ENCODE measurements around the gene AGXT2. TPM values are rescaled to one million over a fixed set of nuclear protein-coding genes. Genes with fewer than 3 reads are reported as not detected.

The AGXT2 gene
- total RNA-seq, 1 experiment from 2014 or later, result not detected

DNA sequence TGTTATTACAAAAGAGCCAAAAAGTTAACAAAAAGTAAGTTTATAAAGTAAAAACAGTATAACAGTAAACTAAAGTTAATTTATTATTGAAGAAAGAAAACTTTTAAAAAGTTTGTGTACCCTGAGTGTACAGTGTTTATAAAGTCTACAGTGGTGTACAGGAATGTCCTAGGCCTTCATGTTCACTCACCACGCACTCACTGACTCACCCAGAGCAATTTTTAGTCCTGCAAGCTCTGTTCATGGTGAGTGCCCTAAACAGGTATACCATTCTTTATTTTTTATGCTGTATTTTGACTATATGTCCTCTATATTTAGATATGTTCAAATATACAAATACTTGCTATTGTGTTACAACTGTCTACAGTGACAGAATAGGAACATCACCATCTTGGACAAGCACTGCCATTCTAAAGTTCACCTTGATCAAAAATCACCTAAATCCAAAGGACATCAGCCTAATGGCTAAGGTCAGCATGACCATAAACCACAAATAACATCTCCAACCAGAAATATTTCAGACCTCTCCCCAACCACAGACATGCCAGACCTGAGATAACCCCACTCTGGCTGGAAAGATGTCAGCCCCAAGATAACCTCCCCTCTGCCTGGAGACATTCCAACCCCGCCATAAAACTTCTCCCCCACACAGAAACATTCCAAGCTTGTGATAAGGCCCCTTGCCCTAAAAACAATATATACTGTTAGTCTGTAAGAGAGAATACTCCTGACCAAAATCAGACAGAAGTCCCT, 56.1 kb downstream of the AGXT2 start:
- TF ChIP-seq, protein P1, sequence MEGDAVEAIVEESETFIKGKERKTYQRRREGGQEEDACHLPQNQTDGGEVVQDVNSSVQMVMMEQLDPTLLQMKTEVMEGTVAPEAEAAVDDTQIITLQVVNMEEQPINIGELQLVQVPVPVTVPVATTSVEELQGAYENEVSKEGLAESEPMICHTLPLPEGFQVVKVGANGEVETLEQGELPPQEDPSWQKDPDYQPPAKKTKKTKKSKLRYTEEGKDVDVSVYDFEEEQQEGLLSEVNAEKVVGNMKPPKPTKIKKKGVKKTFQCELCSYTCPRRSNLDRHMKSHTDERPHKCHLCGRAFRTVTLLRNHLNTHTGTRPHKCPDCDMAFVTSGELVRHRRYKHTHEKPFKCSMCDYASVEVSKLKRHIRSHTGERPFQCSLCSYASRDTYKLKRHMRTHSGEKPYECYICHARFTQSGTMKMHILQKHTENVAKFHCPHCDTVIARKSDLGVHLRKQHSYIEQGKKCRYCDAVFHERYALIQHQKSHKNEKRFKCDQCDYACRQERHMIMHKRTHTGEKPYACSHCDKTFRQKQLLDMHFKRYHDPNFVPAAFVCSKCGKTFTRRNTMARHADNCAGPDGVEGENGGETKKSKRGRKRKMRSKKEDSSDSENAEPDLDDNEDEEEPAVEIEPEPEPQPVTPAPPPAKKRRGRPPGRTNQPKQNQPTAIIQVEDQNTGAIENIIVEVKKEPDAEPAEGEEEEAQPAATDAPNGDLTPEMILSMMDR (IDR thresholded peaks at IDR 0.05; ENCODE audit: unreplicated experiment), result no peak
- Mint-ChIP-seq H3K4me3 (ENCODE audit: unreplicated experiment) (no peak overlapping the region), H3K9me3 (ENCODE audit: unreplicated experiment) (peaks cover 11% of the 10 kb centered on the region), H3K27ac (ENCODE audit: low read depth, unreplicated experiment) (no peak overlapping the region), H3K4me1 (ENCODE audit: insufficient read depth, unreplicated experiment) (no peaks in the 10 kb centered on the region), H3K27me3 (ENCODE audit: insufficient read depth, unreplicated experiment) (peaks cover 31% of the 10 kb centered on the region), H3K36me3 (ENCODE audit: insufficient read depth, unreplicated experiment) (no peaks in the 10 kb centered on the region)
- ChIA-PET POLR2A (no interaction called here), CTCF (interaction anchor here (3.5 kb wide), 1 partner anchor 12 kb away, joined by 15 read pairs; no protein-coding TSS in a partner anchor)
- intact Hi-C loops (cut with micrococcal nuclease), result no loop called here
- DNase-seq (ENCODE audit: unreplicated experiment), result no peak
- no TSS peak for BruUV-seq (replicated peaks)

DNA sequence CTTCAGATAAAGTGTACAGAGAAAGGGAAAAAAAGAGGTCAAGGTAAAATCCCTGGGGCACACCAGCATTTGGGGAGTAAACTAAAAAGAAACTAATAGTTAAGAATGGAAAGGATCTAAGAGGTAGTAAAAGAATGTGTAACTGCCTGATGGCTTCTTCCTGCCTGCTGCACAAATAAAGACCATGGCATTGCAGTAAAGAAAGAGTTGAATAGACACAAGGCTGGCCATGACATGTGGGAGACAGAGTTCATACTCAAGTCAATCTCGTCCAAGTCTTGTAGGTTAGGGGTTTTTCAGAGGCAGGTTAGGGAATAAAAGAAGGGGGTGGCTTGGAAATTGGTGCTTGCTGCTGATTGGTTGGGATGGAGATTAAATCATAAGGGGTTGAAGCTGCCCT, 60.8 kb downstream of the AGXT2 start:
- H3K27ac Mint-ChIP-seq (ENCODE audit: low read depth, unreplicated experiment), result no peak overlapping the region
- peaks cover 19% of the 10 kb centered on the region for H3K9me3 Mint-ChIP-seq (ENCODE audit: unreplicated experiment)
- POLR2A ChIA-PET, result no interaction called here
- BruUV-seq (replicated peaks), result no TSS peak
- no peak for DNase-seq (ENCODE audit: unreplicated experiment)
- intact Hi-C loops (cut with micrococcal nuclease), result no loop called here
- H3K27me3 Mint-ChIP-seq (ENCODE audit: insufficient read depth, unreplicated experiment), result peaks cover 10% of the 10 kb centered on the region
- TF ChIP-seq, protein P1 (IDR thresholded peaks at IDR 0.05; ENCODE audit: unreplicated experiment), result no peak
- no peak overlapping the region for H3K4me3 Mint-ChIP-seq (ENCODE audit: unreplicated experiment)
- H3K4me1 Mint-ChIP-seq (ENCODE audit: insufficient read depth, unreplicated experiment), result no peaks in the 10 kb centered on the region
- CTCF ChIA-PET, result interaction anchor here (0.7 to 0.9 kb wide), 2 partner anchors 9 to 21 kb away, joined by 3 read pairs; no protein-coding TSS in a partner anchor
- H3K36me3 Mint-ChIP-seq (ENCODE audit: insufficient read depth, unreplicated experiment), result no peaks in the 10 kb centered on the region

DNA sequence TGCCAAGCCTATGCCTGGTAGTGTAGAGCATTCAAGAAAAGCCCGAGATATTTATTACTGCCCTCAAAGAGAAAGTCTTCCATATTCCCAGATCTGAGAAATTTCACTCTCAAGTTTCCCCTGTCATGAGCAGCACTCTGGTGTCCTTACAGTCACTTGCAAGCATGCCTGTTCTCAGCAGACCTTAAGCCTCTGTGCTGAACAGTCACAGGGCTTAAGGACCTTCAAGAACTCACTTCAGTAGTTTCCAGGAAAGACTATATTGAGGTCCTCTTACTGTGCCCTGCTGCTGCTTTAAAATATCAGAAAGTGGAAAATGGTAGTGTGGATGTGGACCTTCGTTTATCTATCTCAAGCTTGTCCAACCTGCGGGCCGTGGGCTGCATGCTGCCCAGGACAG, 64.9 kb downstream of the AGXT2 start:
- intact Hi-C loops (cut with micrococcal nuclease), result no loop called here
- peaks cover 7% of the 10 kb centered on the region for H3K27me3 Mint-ChIP-seq (ENCODE audit: insufficient read depth, unreplicated experiment)
- H3K9me3 Mint-ChIP-seq (ENCODE audit: unreplicated experiment), result peaks cover 24% of the 10 kb centered on the region
- no peak overlapping the region for H3K27ac Mint-ChIP-seq (ENCODE audit: low read depth, unreplicated experiment)
- no TSS peak for BruUV-seq (replicated peaks)
- TF ChIP-seq, protein P1 (IDR thresholded peaks at IDR 0.05; ENCODE audit: unreplicated experiment), result no peak
- no peak for DNase-seq (ENCODE audit: unreplicated experiment)
- POLR2A ChIA-PET, result no interaction called here
- no peak overlapping the region for H3K4me3 Mint-ChIP-seq (ENCODE audit: unreplicated experiment)
- CTCF ChIA-PET, result interaction anchor here (0.6 kb wide), 2 partner anchors 483 to 1196 kb away, joined by 3 to 5 read pairs; no protein-coding TSS in a partner anchor
- H3K36me3 Mint-ChIP-seq (ENCODE audit: insufficient read depth, unreplicated experiment), result no peaks in the 10 kb centered on the region
- H3K4me1 Mint-ChIP-seq (ENCODE audit: insufficient read depth, unreplicated experiment), result peaks cover 6% of the 10 kb centered on the region

DNA sequence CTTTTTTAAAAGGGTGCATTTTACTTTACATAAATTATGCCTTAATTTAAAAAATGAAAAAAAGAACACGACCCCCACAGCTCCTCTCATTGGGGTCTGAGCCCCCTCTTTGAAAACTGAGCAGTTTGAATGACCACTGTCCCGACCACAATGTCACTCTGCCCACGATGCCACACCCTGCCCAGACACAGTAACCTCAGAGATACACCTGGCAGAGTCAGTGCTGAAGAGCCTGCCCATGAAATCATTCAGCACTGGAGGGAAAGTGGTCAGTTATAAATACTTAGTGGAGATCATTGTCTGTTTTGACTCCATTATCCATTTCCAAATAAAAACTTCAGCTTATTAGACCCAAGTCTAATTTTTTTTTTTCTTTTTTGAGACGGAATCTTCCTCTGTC, 69.1 kb downstream of the AGXT2 start:
- no peak overlapping the region for H3K4me3 Mint-ChIP-seq (ENCODE audit: unreplicated experiment)
- TF ChIP-seq, protein P1 (IDR thresholded peaks at IDR 0.05; ENCODE audit: unreplicated experiment), result no peak
- CTCF ChIA-PET, result interaction anchor here (0.6 to 2.9 kb wide), 3 partner anchors 10 to 128 kb away, joined by 3 to 12 read pairs (median 3); no protein-coding TSS in a partner anchor
- H3K27me3 Mint-ChIP-seq (ENCODE audit: insufficient read depth, unreplicated experiment), result no peaks in the 10 kb centered on the region
- H3K9me3 Mint-ChIP-seq (ENCODE audit: unreplicated experiment), result peaks cover 12% of the 10 kb centered on the region
- intact Hi-C loops (cut with micrococcal nuclease), result no loop called here
- DNase-seq (ENCODE audit: unreplicated experiment), result no peak
- no peaks in the 10 kb centered on the region for H3K36me3 Mint-ChIP-seq (ENCODE audit: insufficient read depth, unreplicated experiment)
- no TSS peak for BruUV-seq (replicated peaks)
- H3K4me1 Mint-ChIP-seq (ENCODE audit: insufficient read depth, unreplicated experiment), result peaks cover 7% of the 10 kb centered on the region
- POLR2A ChIA-PET, result no interaction called here
- H3K27ac Mint-ChIP-seq (ENCODE audit: low read depth, unreplicated experiment), result no peak overlapping the region
